Stimulated activated CD8-positive, alpha-beta memory T cell treated with anti-CD3 and anti-CD28 coated beads, Interleukin-15, amount 100 ng/mL, for 4 hours (primary cell): ENCODE results near the gene RASSF8.

Experiments used
- DNase-seq, 2 donors: peaks; one replicate each; pipeline ENCODE4 v3.0.0-alpha.2; 2020; ENCODE audit warnings: low read depth in 2 of 2

The RASSF8 gene

GRCh38 chr12:25993901-25994651 is 35.6 kb downstream of the RASSF8 start:
- DNase-seq: no peak

- no peak for DNase-seq
Measured at GRCh38 chr12:25994901-25995625, 36.6 kb downstream of the RASSF8 start.

GRCh38 chr12:25995906-25996305 is 37.4 kb downstream of the RASSF8 start:
- DNase-seq: no peak

GRCh38 chr12:25996677-25997076 is 38.2 kb downstream of the RASSF8 start:
- DNase-seq: no peak

- no peak for DNase-seq
Measured at GRCh38 chr12:25997201-25997963, 38.9 kb downstream of the RASSF8 start.

- no peak for DNase-seq
Measured at GRCh38 chr12:26000898-26001297, 42.4 kb downstream of the RASSF8 start.

GRCh38 chr12:26001530-26001929 is 43.0 kb downstream of the RASSF8 start:
- DNase-seq: no peak

GRCh38 chr12:26003065-26003464 is 44.6 kb downstream of the RASSF8 start:
- DNase-seq: no peak

GRCh38 chr12:26007566-26007965 is 49.1 kb downstream of the RASSF8 start:
- DNase-seq: no peak

GRCh38 chr12:26009593-26009992 is 51.1 kb downstream of the RASSF8 start:
- DNase-seq: no peak

GRCh38 chr12:26010293-26010821 is 51.9 kb downstream of the RASSF8 start:
- DNase-seq: no peak

GRCh38 chr12:26011099-26011498 is 52.6 kb downstream of the RASSF8 start:
- no peak for DNase-seq

- no peak for DNase-seq
Measured at GRCh38 chr12:26014085-26014484, 55.6 kb downstream of the RASSF8 start.

- DNase-seq: no peak
Measured at GRCh38 chr12:26016516-26016915, 58.0 kb downstream of the RASSF8 start.

GRCh38 chr12:26017484-26018211 is 59.2 kb downstream of the RASSF8 start:
- DNase-seq: no peak

- no peak for DNase-seq
Measured at GRCh38 chr12:26018926-26019325, 60.4 kb downstream of the RASSF8 start.

- DNase-seq: no peak
Measured at GRCh38 chr12:26021534-26021933, 63.1 kb downstream of the RASSF8 start.

- no peak for DNase-seq
Measured at GRCh38 chr12:26022043-26022442, 63.6 kb downstream of the RASSF8 start.

- no peak for DNase-seq
Measured at GRCh38 chr12:26026713-26027112, 68.2 kb downstream of the RASSF8 start.

- DNase-seq: no peak
Measured at GRCh38 chr12:26027401-26027800, 68.9 kb downstream of the RASSF8 start.

GRCh38 chr12:26028953-26029735 is 70.7 kb downstream of the RASSF8 start:
- DNase-seq: no peak
